ENCODE data around the gene ZNF772.
A peak's percentile ranks its signal among the peaks of the same experiment; 100 is the strongest.
"Not testable (repeated sequence)": the region's sequence is repeated elsewhere in the genome, so short reads cannot be mapped to it uniquely, and the experiment has no call there.

The ZNF772 gene

GRCh38 chr19:57477191-57478008 lies at the start of gene ZNF772:
Gene ZNF772, minus strand, starts transcription at chr19:57477566. Its CDS starts 257 bp downstream, at chr19:57477309.
- no peak within 1 kb of the TSS for H3K27ac ChIP-seq
- TF ChIP-seq POLR2AphosphoS5 (IDR thresholded peaks at IDR 0.05; ENCODE audit: borderline replicate concordance, low read depth, low read length) (no peak; the same call in 1 of the 2 replicates), EZH2 (IDR thresholded peaks at IDR 0.05) (no peak), FOXP2 (optimal IDR thresholded peaks at IDR 0.05; ENCODE audit: control extremely low read depth, extremely low read length, insufficient read depth) (no peak)

DNA sequence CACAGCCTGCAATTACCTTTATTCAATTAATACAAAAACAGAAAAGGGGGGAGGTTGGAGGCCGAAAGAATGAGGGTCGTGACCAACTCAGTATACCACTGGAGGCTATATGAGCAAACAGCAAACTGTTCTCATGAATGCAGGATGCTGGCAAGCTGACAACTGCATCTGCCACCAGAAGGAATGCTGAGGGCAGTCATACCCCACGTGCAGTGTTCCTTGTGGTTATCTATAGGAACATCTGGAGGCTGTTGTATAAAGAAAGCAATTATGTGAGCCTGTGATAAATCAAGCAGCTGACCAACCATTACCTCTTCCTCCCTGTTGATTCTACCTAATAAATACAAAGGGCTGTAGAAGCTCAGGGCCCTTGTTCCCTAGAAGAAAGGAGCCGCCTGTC lies 40.7 kb upstream of the ZNF772 start:
- peaks cover 22% of the 10 kb centered on the region; the same call in 1 of the 2 replicates for H3K36me3 ChIP-seq (ENCODE audit: insufficient read depth, low read length)
- not testable (repeated sequence) for H3K4me3 ChIP-seq; H3K9me3 ChIP-seq (ENCODE audit: low read depth, low read length)

More at GRCh38 chr19:57477191-57478008, at the start of gene ZNF772:
- Histone ChIP-seq H3K4me3 (peak within 1 kb of the TSS; percentile 71), H3K36me3 (ENCODE audit: insufficient read depth, low read length) (peaks cover 5% of the 10 kb centered on the region; the same call in 1 of the 2 replicates), H3K9ac (ENCODE audit: insufficient read length) (peak within 1 kb of the TSS; percentile 49), H3K9me3 (ENCODE audit: low read depth, low read length) (peaks cover 9% of the 10 kb centered on the region)
- peak; percentile 50 for DNase-seq (ENCODE audit: low read depth, low spot score)

GRCh38 chr19:57515255-57515654 lies 37.9 kb upstream of the ZNF772 start:
- Histone ChIP-seq H3K9ac (ENCODE audit: insufficient read length) (no peak overlapping the region), H3K9me3 (ENCODE audit: low read depth, low read length) (no peaks in the 10 kb centered on the region), H3K36me3 (ENCODE audit: insufficient read depth, low read length) (peaks cover 22% of the 10 kb centered on the region; the same call in 1 of the 2 replicates), H3K27ac (no peak overlapping the region), H3K4me3 (no peak overlapping the region)
- TF ChIP-seq FOXP2 (optimal IDR thresholded peaks at IDR 0.05; ENCODE audit: control extremely low read depth, extremely low read length, insufficient read depth) (no peak), EZH2 (IDR thresholded peaks at IDR 0.05) (no peak), POLR2AphosphoS5 (IDR thresholded peaks at IDR 0.05; ENCODE audit: borderline replicate concordance, low read depth, low read length) (no peak)
- no peak for DNase-seq (ENCODE audit: low read depth, low spot score)

More for the DNA sequence above, 40.7 kb upstream of the ZNF772 start:
- not testable (repeated sequence) for H3K9ac ChIP-seq (ENCODE audit: insufficient read length); H3K27ac ChIP-seq; DNase-seq (ENCODE audit: low read depth, low spot score)

DNA sequence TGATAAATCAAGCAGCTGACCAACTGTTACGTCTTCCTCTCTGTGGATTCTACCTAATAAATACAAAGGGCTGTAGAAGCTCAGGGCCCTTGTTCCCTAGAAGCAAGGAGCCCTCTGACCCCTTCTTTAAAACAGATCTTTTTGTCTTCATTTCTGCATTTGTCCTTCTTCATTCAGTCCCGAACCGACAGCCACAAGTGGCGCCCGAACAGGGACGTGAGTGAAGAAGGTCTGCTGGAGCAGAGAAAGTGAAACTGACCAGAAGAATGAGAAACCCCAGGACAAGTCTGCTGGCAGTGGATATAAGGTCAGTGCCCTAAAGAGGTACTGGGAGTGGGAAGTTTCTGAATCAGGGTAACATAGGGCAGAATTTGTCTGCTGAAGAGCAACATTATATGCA lies 35.5 kb upstream of the ZNF772 start:
- Histone ChIP-seq H3K9ac (ENCODE audit: insufficient read length) (no peak overlapping the region), H3K27ac (no peak overlapping the region), H3K9me3 (ENCODE audit: low read depth, low read length) (no peaks in the 10 kb centered on the region), H3K4me3 (no peak overlapping the region), H3K36me3 (ENCODE audit: insufficient read depth, low read length) (peaks cover 32% of the 10 kb centered on the region; the same call in 1 of the 2 replicates)
- TF ChIP-seq POLR2AphosphoS5 (IDR thresholded peaks at IDR 0.05; ENCODE audit: borderline replicate concordance, low read depth, low read length) = no peak
- TF ChIP-seq FOXP2 (optimal IDR thresholded peaks at IDR 0.05; ENCODE audit: control extremely low read depth, extremely low read length, insufficient read depth) = no peak
- TF ChIP-seq EZH2 (IDR thresholded peaks at IDR 0.05) = no peak
- no peak for DNase-seq (ENCODE audit: low read depth, low spot score)

- DNase-seq (ENCODE audit: low read depth, low spot score) = no peak
- H3K9ac ChIP-seq (ENCODE audit: insufficient read length) = no peak overlapping the region
- H3K4me3 ChIP-seq = no peak overlapping the region
- H3K36me3 ChIP-seq (ENCODE audit: insufficient read depth, low read length) = peaks cover 44% of the 10 kb centered on the region
- H3K27ac ChIP-seq = no peak overlapping the region
- TF ChIP-seq POLR2AphosphoS5 (IDR thresholded peaks at IDR 0.05; ENCODE audit: borderline replicate concordance, low read depth, low read length) = no peak
- TF ChIP-seq FOXP2 (optimal IDR thresholded peaks at IDR 0.05; ENCODE audit: control extremely low read depth, extremely low read length, insufficient read depth) = no peak
- TF ChIP-seq EZH2 (IDR thresholded peaks at IDR 0.05) = no peak
- no peaks in the 10 kb centered on the region for H3K9me3 ChIP-seq (ENCODE audit: low read depth, low read length)
Measured at GRCh38 chr19:57511484-57511883, 34.1 kb upstream of the ZNF772 start.

- no peak for DNase-seq (ENCODE audit: low read depth, low spot score)
- no peak overlapping the region for H3K9ac ChIP-seq (ENCODE audit: insufficient read length)
- H3K9me3 ChIP-seq (ENCODE audit: low read depth, low read length) = no peaks in the 10 kb centered on the region
- H3K4me3 ChIP-seq = no peak overlapping the region
- H3K27ac ChIP-seq = no peak overlapping the region
- H3K36me3 ChIP-seq (ENCODE audit: insufficient read depth, low read length) = peaks cover 63% of the 10 kb centered on the region
- no peak for TF ChIP-seq EZH2 (IDR thresholded peaks at IDR 0.05)
- TF ChIP-seq POLR2AphosphoS5 (IDR thresholded peaks at IDR 0.05; ENCODE audit: borderline replicate concordance, low read depth, low read length) = no peak
- no peak for TF ChIP-seq FOXP2 (optimal IDR thresholded peaks at IDR 0.05; ENCODE audit: control extremely low read depth, extremely low read length, insufficient read depth)
Measured at GRCh38 chr19:57506163-57506562, 28.8 kb upstream of the ZNF772 start.

DNA sequence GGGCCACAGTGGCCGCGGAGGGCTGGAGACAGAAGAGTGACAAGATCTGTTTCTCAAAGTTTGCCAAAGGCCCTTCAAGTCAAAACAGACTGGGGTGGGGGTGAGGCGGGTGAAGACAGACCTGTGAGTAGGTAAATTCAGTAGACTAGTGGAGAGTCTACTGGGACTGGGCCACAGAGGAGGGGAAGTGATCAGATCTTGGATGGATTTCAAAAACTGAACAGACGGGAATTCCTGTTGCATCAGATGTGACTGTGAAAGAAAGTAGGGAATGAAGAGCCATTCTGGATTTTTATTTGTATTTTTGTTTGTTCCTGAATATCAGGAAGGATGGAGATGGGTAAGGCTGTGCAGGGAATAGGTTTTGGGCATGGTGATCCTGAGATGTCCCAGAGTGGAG lies 23.0 kb upstream of the ZNF772 start:
- peaks cover 30% of the 10 kb centered on the region for H3K36me3 ChIP-seq (ENCODE audit: insufficient read depth, low read length)
- not testable (repeated sequence) for DNase-seq (ENCODE audit: low read depth, low spot score); H3K27ac ChIP-seq; H3K9me3 ChIP-seq (ENCODE audit: low read depth, low read length)
- peak overlapping the region; percentile 65 for H3K4me3 ChIP-seq
- H3K9ac ChIP-seq (ENCODE audit: insufficient read length) = peak overlapping the region; percentile 41

GRCh38 chr19:57499680-57500395 lies 22.5 kb upstream of the ZNF772 start, which contains the start of gene ZNF773:
Gene ZNF773, plus strand, starts transcription at chr19:57499938. Its CDS starts 143 bp downstream, at chr19:57500081.
- peak; percentile 88 for TF ChIP-seq POLR2AphosphoS5 (IDR thresholded peaks at IDR 0.05; ENCODE audit: borderline replicate concordance, low read depth, low read length)
- Histone ChIP-seq H3K9ac (ENCODE audit: insufficient read length) (peak within 1 kb of the TSS; percentile 86), H3K36me3 (ENCODE audit: insufficient read depth, low read length) (peaks cover 25% of the 10 kb centered on the region), H3K4me3 (peak within 1 kb of the TSS; percentile 85)
- peak; percentile 85 for DNase-seq (ENCODE audit: low read depth, low spot score)
- not testable (repeated sequence) for H3K9me3 ChIP-seq (ENCODE audit: low read depth, low read length); H3K27ac ChIP-seq

GRCh38 chr19:57499332-57499679 lies 21.9 kb upstream of the ZNF772 start:
- H3K27ac ChIP-seq; H3K9me3 ChIP-seq (ENCODE audit: low read depth, low read length); DNase-seq (ENCODE audit: low read depth, low spot score); H3K4me3 ChIP-seq; H3K9ac ChIP-seq (ENCODE audit: insufficient read length): not testable (repeated sequence)
- peaks cover 21% of the 10 kb centered on the region for H3K36me3 ChIP-seq (ENCODE audit: insufficient read depth, low read length)

DNA sequence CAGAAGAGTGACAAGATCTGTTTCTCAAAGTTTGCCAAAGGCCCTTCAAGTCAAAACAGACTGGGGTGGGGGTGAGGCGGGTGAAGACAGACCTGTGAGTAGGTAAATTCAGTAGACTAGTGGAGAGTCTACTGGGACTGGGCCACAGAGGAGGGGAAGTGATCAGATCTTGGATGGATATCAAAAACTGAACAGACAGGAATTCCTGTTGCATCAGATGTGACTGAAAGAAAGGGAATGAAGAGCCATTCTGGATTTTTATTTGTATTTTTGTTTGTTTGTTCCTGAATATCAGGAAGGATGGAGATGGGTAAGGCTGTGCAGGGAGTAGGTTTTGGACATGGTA lies 10.9 kb upstream of the ZNF772 start:
- not testable (repeated sequence) for H3K9ac ChIP-seq (ENCODE audit: insufficient read length); H3K9me3 ChIP-seq (ENCODE audit: low read depth, low read length); DNase-seq (ENCODE audit: low read depth, low spot score); H3K27ac ChIP-seq
- H3K36me3 ChIP-seq (ENCODE audit: insufficient read depth, low read length) = peaks cover 30% of the 10 kb centered on the region
- peak overlapping the region; percentile 58 for H3K4me3 ChIP-seq
